Left cardiac atrium (tissue), 4 donors: Measurements from ENCODE around the gene SEC24A. TPM values are rescaled to one million over a fixed set of nuclear protein-coding genes. Genes with fewer than 3 reads are reported as not detected.
"Not testable (repeated sequence)": the region's sequence is repeated elsewhere in the genome, so short reads cannot be mapped to it uniquely, and the experiment has no call there.

ENCODE experiments used
- ATAC-seq, 2 donors: fragments of 200-7000 bp; cut with Tn5 transposase; one replicate each; pipeline ENCODE4 v1.9.1; 2020; ENCODE audit warnings: mild to moderate bottlenecking in 2 of 2, moderate library complexity in 2 of 2
- DNase-seq: peaks from one replicate; pipeline ENCODE4 v3.0.0-alpha.2; 2020
- intact Hi-C, 2 donors: fragments of 100-400 bp; cut with DNase I; formaldehyde crosslinking; loops; one replicate each; pipeline versions ENCODE4 v1.14.1 to v1.15.1; 2022 to 2023
- total RNA-seq, 2 donors: library from RNA; stranded (reverse); fragmentation: NEBNext Ultra II Directional; extraction: Animal tissue kit (Norgen Biotek cat#: 25700); gene quantifications; one replicate each; pipeline ENCODE4 v1.2.1, GENCODE V29; 2021
- donor health status: DM: no; HTN: yes; CAD: no.
- donor health status: DM: no; HTN: yes; CAD: no; lungs with severe emphysema.
- donor health status: DM: yes; HTN: yes; CAD: no.
- donor health status: Dilated cardiomyopathy.

The SEC24A gene
- total RNA-seq, 2 donors from 2014 or later: 10.1 to 15.9 TPM

GRCh38 chr5:134647750-134648424 is 698 bp upstream of the SEC24A start:
- ATAC-seq (peak; percentile 20 to 37), DNase-seq (no peak)
- intact Hi-C loops: no loop called here

- intact Hi-C loops: no loop called here
- peak; percentile 53 to 60 for ATAC-seq
- no peak for DNase-seq
Measured at GRCh38 chr5:134649163-134649835, 714 bp downstream of the SEC24A start.

- DNase-seq, intact Hi-C loops, ATAC-seq: not testable (repeated sequence)
Measured at GRCh38 chr5:134650660-134651059, 2.1 kb downstream of the SEC24A start.

GRCh38 chr5:134651531-134651930 is 2.9 kb downstream of the SEC24A start:
- ATAC-seq: no peak
- DNase-seq: no peak
- intact Hi-C loops: no loop called here

GRCh38 chr5:134656690-134657089 is 8.1 kb downstream of the SEC24A start:
- ATAC-seq: no peak
- intact Hi-C loops: no loop called here

GRCh38 chr5:134659456-134659855 is 10.9 kb downstream of the SEC24A start:
- ATAC-seq: no peak

More at GRCh38 chr5:134656690-134657089, 8.1 kb downstream of the SEC24A start:
- no peak for DNase-seq

GRCh38 chr5:134659922-134660321 is 11.3 kb downstream of the SEC24A start:
- DNase-seq (no peak), ATAC-seq (no peak)
- intact Hi-C loops: no loop called here

More at GRCh38 chr5:134659456-134659855, 10.9 kb downstream of the SEC24A start:
- no peak for DNase-seq
- intact Hi-C loops: no loop called here

- no peak for DNase-seq
- intact Hi-C loops: no loop called here
- no peak for ATAC-seq
Measured at GRCh38 chr5:134662971-134663370, 14.4 kb downstream of the SEC24A start.

GRCh38 chr5:134664448-134664847 is 15.9 kb downstream of the SEC24A start:
- ATAC-seq (no peak), DNase-seq (no peak)
- intact Hi-C loops: no loop called here

GRCh38 chr5:134673546-134673945 is 25.0 kb downstream of the SEC24A start:
- DNase-seq, ATAC-seq: not testable (repeated sequence)
- intact Hi-C loops: loop anchor here in 1 of 2 donors (10.0 kb wide), 1 partner anchor 131 kb away; no protein-coding TSS in a partner anchor

GRCh38 chr5:134677357-134677756 is 28.8 kb downstream of the SEC24A start:
- not testable (repeated sequence) for ATAC-seq, DNase-seq
- intact Hi-C loops: loop anchor here in 1 of 2 donors (10.0 kb wide), 1 partner anchor 127 kb away; no protein-coding TSS in a partner anchor

- intact Hi-C loops, ATAC-seq, DNase-seq: not testable (repeated sequence)
Measured at GRCh38 chr5:134690144-134690543, 41.6 kb downstream of the SEC24A start.

- no peak for ATAC-seq
- intact Hi-C loops: no loop called here
- no peak for DNase-seq
Measured at GRCh38 chr5:134692722-134693121, 44.1 kb downstream of the SEC24A start.

- DNase-seq (no peak), ATAC-seq (no peak)
- intact Hi-C loops: no loop called here
Measured at GRCh38 chr5:134708301-134708700, 59.7 kb downstream of the SEC24A start.

GRCh38 chr5:134714120-134714519 is 65.5 kb downstream of the SEC24A start:
- DNase-seq (no peak), ATAC-seq (no peak)
- intact Hi-C loops: no loop called here

GRCh38 chr5:134714541-134714940 is 66.0 kb downstream of the SEC24A start:
- DNase-seq (no peak), ATAC-seq (no peak)
- intact Hi-C loops: no loop called here

- intact Hi-C loops, ATAC-seq, DNase-seq: not testable (repeated sequence)
Measured at GRCh38 chr5:134715466-134715865, 66.9 kb downstream of the SEC24A start.

- ATAC-seq (no peak), DNase-seq (no peak)
- intact Hi-C loops: no loop called here
Measured at GRCh38 chr5:134724872-134725271, 76.3 kb downstream of the SEC24A start.

- no peak for DNase-seq
Measured at GRCh38 chr5:134732819-134733218, 84.2 kb downstream of the SEC24A start.

GRCh38 chr5:134735243-134735642 is 86.7 kb downstream of the SEC24A start:
- intact Hi-C loops: loop anchor here in 1 of 2 donors (5.0 kb wide), 1 partner anchor 167 kb away; no protein-coding TSS in a partner anchor
- DNase-seq (no peak), ATAC-seq (no peak)

More at GRCh38 chr5:134732819-134733218, 84.2 kb downstream of the SEC24A start:
- no peak for ATAC-seq
- intact Hi-C loops: no loop called here
